Fibroblast of pulmonary artery (primary cell): ENCODE results near the gene ACKR3.

ENCODE experiments used
- DNase-seq: peaks from one replicate; pipeline ENCODE4 v3.0.0-alpha.2; 2010; ENCODE audit warnings: low read depth
- H3K4me3 ChIP-seq: replicated peaks from 2 replicates; pipeline ENCODE4 v1.5.1; 2011; ENCODE audit warnings: low read depth, mild to moderate bottlenecking, control low read depth, low read length, moderate library complexity
- CTCF ChIP-seq: IDR thresholded peaks from 2 replicates; pipeline ENCODE4 v1.5.1; 2011; ENCODE audit warnings: mild to moderate bottlenecking, control low read depth, low read length, inconsistent platforms; ENCODE audit errors: missing control alignments

The ACKR3 gene

GRCh38 chr2:236548179-236548921 lies 21.3 kb upstream of the ACKR3 start:
- DNase-seq: peak; percentile 9
- no peak for TF ChIP-seq CTCF
- no peak overlapping the region for H3K4me3 ChIP-seq

GRCh38 chr2:236549165-236549564 lies 20.5 kb upstream of the ACKR3 start:
- TF ChIP-seq CTCF: no peak
- no peak for DNase-seq

GRCh38 chr2:236550290-236550689 lies 19.3 kb upstream of the ACKR3 start:
- H3K4me3 ChIP-seq: no peak overlapping the region
- no peak for DNase-seq
- no peak for TF ChIP-seq CTCF

More at GRCh38 chr2:236549165-236549564, 20.5 kb upstream of the ACKR3 start:
- no peak overlapping the region for H3K4me3 ChIP-seq

GRCh38 chr2:236550701-236551465 lies 18.7 kb upstream of the ACKR3 start:
- DNase-seq: no peak
- H3K4me3 ChIP-seq: no peak overlapping the region
- no peak for TF ChIP-seq CTCF

- no peak for TF ChIP-seq CTCF
- no peak for DNase-seq
- no peak overlapping the region for H3K4me3 ChIP-seq
Measured at GRCh38 chr2:236551471-236552211, 18.0 kb upstream of the ACKR3 start.

- no peak for TF ChIP-seq CTCF
- DNase-seq: no peak
- no peak overlapping the region for H3K4me3 ChIP-seq
Measured at GRCh38 chr2:236552212-236552542, 17.4 kb upstream of the ACKR3 start.
